HEK293 (cell line): ENCODE data around the gene ADCK2.
"Not testable (repeated sequence)": the region's sequence is repeated elsewhere in the genome, so short reads cannot be mapped to it uniquely, and the experiment has no call there.

ENCODE experiments used
- KLF16 ChIP-seq: fragments of 450-650 bp; formaldehyde crosslinking; IDR thresholded peaks from 2 replicates; pipeline ENCODE4 v1.5.1; 2017; ENCODE audit warnings: missing biosample characterization, missing genetic modification characterization
- TF ChIP-seq, protein P1 (sequence below): fragments of 450-650 bp; formaldehyde crosslinking; IDR thresholded peaks from 2 replicates; pipeline ENCODE4 v1.5.1; 2016; ENCODE audit warnings: missing biosample characterization, missing genetic modification characterization

DNA sequence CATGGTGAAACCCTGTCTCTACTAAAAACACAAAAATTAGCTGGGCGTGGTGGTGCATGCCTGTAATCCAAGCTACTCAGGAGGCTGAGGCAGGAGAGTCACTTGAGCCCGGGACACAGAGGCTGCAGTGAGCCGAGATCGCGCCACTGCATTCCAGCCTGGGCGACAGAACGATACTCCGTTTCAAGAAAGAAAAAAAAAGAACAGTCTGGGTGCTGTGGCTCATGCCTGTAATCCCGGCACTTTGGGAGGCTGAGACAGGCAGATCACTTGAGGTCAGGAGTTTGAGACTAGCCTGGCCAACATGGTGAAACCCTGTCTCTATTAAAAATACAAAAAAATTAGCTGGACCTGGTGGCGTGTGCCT lies 47.6 kb upstream of the ADCK2 start:
- not testable (repeated sequence) for TF ChIP-seq KLF16 (tag by site-specific recombination)
- TF ChIP-seq, protein P1, sequence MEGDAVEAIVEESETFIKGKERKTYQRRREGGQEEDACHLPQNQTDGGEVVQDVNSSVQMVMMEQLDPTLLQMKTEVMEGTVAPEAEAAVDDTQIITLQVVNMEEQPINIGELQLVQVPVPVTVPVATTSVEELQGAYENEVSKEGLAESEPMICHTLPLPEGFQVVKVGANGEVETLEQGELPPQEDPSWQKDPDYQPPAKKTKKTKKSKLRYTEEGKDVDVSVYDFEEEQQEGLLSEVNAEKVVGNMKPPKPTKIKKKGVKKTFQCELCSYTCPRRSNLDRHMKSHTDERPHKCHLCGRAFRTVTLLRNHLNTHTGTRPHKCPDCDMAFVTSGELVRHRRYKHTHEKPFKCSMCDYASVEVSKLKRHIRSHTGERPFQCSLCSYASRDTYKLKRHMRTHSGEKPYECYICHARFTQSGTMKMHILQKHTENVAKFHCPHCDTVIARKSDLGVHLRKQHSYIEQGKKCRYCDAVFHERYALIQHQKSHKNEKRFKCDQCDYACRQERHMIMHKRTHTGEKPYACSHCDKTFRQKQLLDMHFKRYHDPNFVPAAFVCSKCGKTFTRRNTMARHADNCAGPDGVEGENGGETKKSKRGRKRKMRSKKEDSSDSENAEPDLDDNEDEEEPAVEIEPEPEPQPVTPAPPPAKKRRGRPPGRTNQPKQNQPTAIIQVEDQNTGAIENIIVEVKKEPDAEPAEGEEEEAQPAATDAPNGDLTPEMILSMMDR (tag by site-specific recombination), result not testable (repeated sequence)
